Suprapubic skin (tissue), 4 donors: ENCODE measurements around the gene ITSN1. TPM values are rescaled to one million over a fixed set of nuclear protein-coding genes. Genes with fewer than 3 reads are reported as not detected.
A peak's percentile ranks its signal among the peaks of the same experiment; 100 is the strongest.

Experiments used
- DNase-seq, 2 donors: peaks; one replicate each; pipeline ENCODE4 v3.0.0-alpha.2; 2019; ENCODE audit warnings: low spot score in 2 of 2
- H3K27ac ChIP-seq: fragments of 200-600 bp; sonication (generic); one replicate; pipeline ENCODE4 v1.5.1; 2019
- H3K27me3 ChIP-seq: fragments of 200-600 bp; sonication (generic); one replicate; pipeline ENCODE4 v1.5.1; 2019
- H3K36me3 ChIP-seq: fragments of 200-600 bp; sonication (generic); one replicate; pipeline ENCODE4 v1.5.1; 2019
- H3K4me1 ChIP-seq: fragments of 200-600 bp; sonication (generic); one replicate; pipeline ENCODE4 v1.5.1; 2019
- H3K4me3 ChIP-seq: fragments of 200-600 bp; sonication (generic); one replicate; pipeline ENCODE4 v1.5.1; 2019; ENCODE audit warnings: mild to moderate bottlenecking
- H3K9me3 ChIP-seq: fragments of 200-600 bp; sonication (generic); one replicate; pipeline ENCODE4 v1.5.1; 2019
- CTCF ChIP-seq, 2 donors: fragments of 200-600 bp in 1 of 2; fragments of 450-650 bp in 1 of 2; sonication (generic) in 1 of 2; IDR thresholded peaks; one replicate each; pipeline ENCODE4 v1.5.1; 2016 to 2019; ENCODE audit warnings: antibody characterized with exemption in 2 of 2, mild to moderate bottlenecking in 1 of 2, moderate library complexity in 1 of 2
- EP300 ChIP-seq: sonication (generic); formaldehyde crosslinking; IDR thresholded peaks from one replicate; pipeline ENCODE4 v1.6.1; 2017; ENCODE audit warnings: antibody characterized with exemption
- POLR2A ChIP-seq, 2 donors: fragments of 450-650 bp; IDR thresholded peaks; one replicate each; pipeline ENCODE4 v1.6.1; 2017; ENCODE audit warnings: antibody characterized with exemption in 2 of 2, mild to moderate bottlenecking in 2 of 2, moderate library complexity in 2 of 2
- POLR2AphosphoS5 ChIP-seq, 3 donors: sonication (generic); formaldehyde crosslinking; IDR thresholded peaks; one replicate each; pipeline ENCODE4 v1.6.1; 2017; ENCODE audit warnings: antibody characterized with exemption in 3 of 3
- WGBS: methylation state at CpG from one replicate; pipeline ENCODE4 v1.1.5; 2018; 5-methylcytosine and 5-hydroxymethylcytosine counted together
- total RNA-seq, 4 donors: library from RNA; depleted of rRNA; stranded (reverse); fragments of >200 nt; gene quantifications; one replicate each; pipeline ENCODE4 v1.1.0, GENCODE V29; 2016

ITSN1 gene
- total RNA-seq, 4 donors from 2014 or later = 23.8 to 53.3 (median 35.2) TPM

GRCh38 chr21:33739701-33740100 lies 97.4 kb downstream of the ITSN1 start:
- no peaks in the 10 kb centered on the region for H3K9me3 ChIP-seq
- 88% methylated on average over 5 of the region's 5 CpGs for WGBS
- H3K27me3 ChIP-seq = no peaks in the 10 kb centered on the region
- no peaks in the 10 kb centered on the region for H3K4me1 ChIP-seq
- no peaks in the 10 kb centered on the region for H3K36me3 ChIP-seq
- no peak overlapping the region for H3K27ac ChIP-seq
- TF ChIP-seq CTCF (IDR thresholded peaks at IDR 0.05) (no peak), POLR2A (IDR thresholded peaks at IDR 0.05) (no peak), EP300 (no peak), POLR2AphosphoS5 (IDR thresholded peaks at IDR 0.05) (no peak)
- DNase-seq = no peak
- H3K4me3 ChIP-seq = no peak overlapping the region

- peaks cover 7% of the 10 kb centered on the region for H3K9me3 ChIP-seq
- no peak overlapping the region for H3K27ac ChIP-seq
- H3K4me1 ChIP-seq = peaks cover 6% of the 10 kb centered on the region
- DNase-seq = no peak
- H3K27me3 ChIP-seq = no peaks in the 10 kb centered on the region
- WGBS = 93% methylated on average over 2 of the region's 2 CpGs
- H3K4me3 ChIP-seq = no peak overlapping the region
- no peak for TF ChIP-seq POLR2AphosphoS5 (IDR thresholded peaks at IDR 0.05)
- TF ChIP-seq EP300 = no peak
- no peak for TF ChIP-seq POLR2A (IDR thresholded peaks at IDR 0.05)
- no peak for TF ChIP-seq CTCF (IDR thresholded peaks at IDR 0.05)
- H3K36me3 ChIP-seq = peaks cover 6% of the 10 kb centered on the region
Observed at GRCh38 chr21:33747420-33747819, 105.1 kb downstream of the ITSN1 start.

- peaks cover 7% of the 10 kb centered on the region for H3K9me3 ChIP-seq
- H3K27me3 ChIP-seq = no peaks in the 10 kb centered on the region
- DNase-seq = no peak
- no peak overlapping the region for H3K4me3 ChIP-seq
- H3K4me1 ChIP-seq = peaks cover 6% of the 10 kb centered on the region
- peaks cover 6% of the 10 kb centered on the region for H3K36me3 ChIP-seq
- TF ChIP-seq EP300 = no peak
- no peak for TF ChIP-seq POLR2A (IDR thresholded peaks at IDR 0.05)
- TF ChIP-seq POLR2AphosphoS5 (IDR thresholded peaks at IDR 0.05) = no peak
- no peak for TF ChIP-seq CTCF (IDR thresholded peaks at IDR 0.05)
- no peak overlapping the region for H3K27ac ChIP-seq
- 94% methylated on average over 3 of the region's 3 CpGs for WGBS
Observed at GRCh38 chr21:33748903-33749302, 106.6 kb downstream of the ITSN1 start.

- no peak overlapping the region for H3K27ac ChIP-seq
- peaks cover 6% of the 10 kb centered on the region for H3K36me3 ChIP-seq
- H3K4me1 ChIP-seq = peaks cover 6% of the 10 kb centered on the region
- TF ChIP-seq CTCF (IDR thresholded peaks at IDR 0.05) = no peak
- no peak overlapping the region for H3K4me3 ChIP-seq
- WGBS = 49% methylated on average over 4 of the region's 4 CpGs
- DNase-seq = no peak
- H3K9me3 ChIP-seq = peaks cover 7% of the 10 kb centered on the region
- no peaks in the 10 kb centered on the region for H3K27me3 ChIP-seq
Observed at GRCh38 chr21:33750017-33750416, 107.7 kb downstream of the ITSN1 start.

- no peak for DNase-seq
- Histone ChIP-seq H3K4me3 (no peak overlapping the region), H3K4me1 (peaks cover 6% of the 10 kb centered on the region), H3K9me3 (peaks cover 7% of the 10 kb centered on the region), H3K27ac (peak overlapping the region; percentile 16), H3K36me3 (peaks cover 4% of the 10 kb centered on the region), H3K27me3 (no peaks in the 10 kb centered on the region)
- 32% methylated on average over 1 of the region's 1 CpG for WGBS
- no peak for TF ChIP-seq POLR2A (IDR thresholded peaks at IDR 0.05)
- TF ChIP-seq POLR2AphosphoS5 (IDR thresholded peaks at IDR 0.05) = no peak
- TF ChIP-seq CTCF (IDR thresholded peaks at IDR 0.05) = no peak
- no peak for TF ChIP-seq EP300
Observed at GRCh38 chr21:33751120-33751519, 108.8 kb downstream of the ITSN1 start.
